Panc1 (cell line): ENCODE measurements around the gene ZKSCAN4.

Experiments used
- POLR2AphosphoS5 ChIP-seq: IDR thresholded peaks from 2 replicates; pipeline ENCODE4 v1.6.1; 2012; ENCODE audit warnings: mild to moderate bottlenecking, low read depth, low read length, moderate library complexity
- SIN3A ChIP-seq: IDR thresholded peaks from 2 replicates; pipeline ENCODE4 v1.6.1; 2012; ENCODE audit warnings: low read depth, mild to moderate bottlenecking, low read length, moderate library complexity, borderline replicate concordance; ENCODE audit not compliant: insufficient read depth
- TF ChIP-seq, protein P1 (sequence below): fragments of 450-650 bp; IDR thresholded peaks from 2 replicates; pipeline ENCODE4 v1.5.1; 2017; ENCODE audit warnings: mild to moderate bottlenecking
- TF ChIP-seq, protein P2 (sequence below), 2 experiments: IDR thresholded peaks; 2 replicates each; pipeline ENCODE4 v1.6.1; 2011 to 2012; ENCODE audit warnings: low read depth in 2 of 2, control low read depth in 1 of 2, low read length in 1 of 2, mild to moderate bottlenecking in 1 of 2, moderate library complexity in 1 of 2; ENCODE audit not compliant: insufficient read depth in 1 of 2

DNA sequence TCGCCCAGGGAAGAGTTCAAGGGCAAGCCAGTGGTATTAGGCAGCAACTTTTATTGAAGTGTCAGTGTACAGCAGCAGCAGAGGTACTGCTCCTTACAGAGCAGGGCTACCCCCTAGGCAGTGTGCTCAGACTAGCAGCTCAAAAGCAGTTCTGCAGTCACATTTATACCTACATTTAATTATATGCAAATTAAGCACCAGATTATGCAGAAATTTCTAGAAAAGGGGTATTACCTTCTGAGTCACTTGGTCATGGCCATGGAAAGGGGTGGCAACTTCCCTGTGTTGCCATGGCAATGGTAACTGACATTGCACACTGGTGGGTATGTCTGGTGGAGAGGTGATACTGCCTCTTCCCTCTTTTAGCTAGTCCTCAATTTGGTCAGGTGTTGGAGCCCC is 2.1 kb upstream of the ZKSCAN4 start:
- TF ChIP-seq, protein P1, sequence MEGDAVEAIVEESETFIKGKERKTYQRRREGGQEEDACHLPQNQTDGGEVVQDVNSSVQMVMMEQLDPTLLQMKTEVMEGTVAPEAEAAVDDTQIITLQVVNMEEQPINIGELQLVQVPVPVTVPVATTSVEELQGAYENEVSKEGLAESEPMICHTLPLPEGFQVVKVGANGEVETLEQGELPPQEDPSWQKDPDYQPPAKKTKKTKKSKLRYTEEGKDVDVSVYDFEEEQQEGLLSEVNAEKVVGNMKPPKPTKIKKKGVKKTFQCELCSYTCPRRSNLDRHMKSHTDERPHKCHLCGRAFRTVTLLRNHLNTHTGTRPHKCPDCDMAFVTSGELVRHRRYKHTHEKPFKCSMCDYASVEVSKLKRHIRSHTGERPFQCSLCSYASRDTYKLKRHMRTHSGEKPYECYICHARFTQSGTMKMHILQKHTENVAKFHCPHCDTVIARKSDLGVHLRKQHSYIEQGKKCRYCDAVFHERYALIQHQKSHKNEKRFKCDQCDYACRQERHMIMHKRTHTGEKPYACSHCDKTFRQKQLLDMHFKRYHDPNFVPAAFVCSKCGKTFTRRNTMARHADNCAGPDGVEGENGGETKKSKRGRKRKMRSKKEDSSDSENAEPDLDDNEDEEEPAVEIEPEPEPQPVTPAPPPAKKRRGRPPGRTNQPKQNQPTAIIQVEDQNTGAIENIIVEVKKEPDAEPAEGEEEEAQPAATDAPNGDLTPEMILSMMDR: no peak
- TF ChIP-seq, protein P2, sequence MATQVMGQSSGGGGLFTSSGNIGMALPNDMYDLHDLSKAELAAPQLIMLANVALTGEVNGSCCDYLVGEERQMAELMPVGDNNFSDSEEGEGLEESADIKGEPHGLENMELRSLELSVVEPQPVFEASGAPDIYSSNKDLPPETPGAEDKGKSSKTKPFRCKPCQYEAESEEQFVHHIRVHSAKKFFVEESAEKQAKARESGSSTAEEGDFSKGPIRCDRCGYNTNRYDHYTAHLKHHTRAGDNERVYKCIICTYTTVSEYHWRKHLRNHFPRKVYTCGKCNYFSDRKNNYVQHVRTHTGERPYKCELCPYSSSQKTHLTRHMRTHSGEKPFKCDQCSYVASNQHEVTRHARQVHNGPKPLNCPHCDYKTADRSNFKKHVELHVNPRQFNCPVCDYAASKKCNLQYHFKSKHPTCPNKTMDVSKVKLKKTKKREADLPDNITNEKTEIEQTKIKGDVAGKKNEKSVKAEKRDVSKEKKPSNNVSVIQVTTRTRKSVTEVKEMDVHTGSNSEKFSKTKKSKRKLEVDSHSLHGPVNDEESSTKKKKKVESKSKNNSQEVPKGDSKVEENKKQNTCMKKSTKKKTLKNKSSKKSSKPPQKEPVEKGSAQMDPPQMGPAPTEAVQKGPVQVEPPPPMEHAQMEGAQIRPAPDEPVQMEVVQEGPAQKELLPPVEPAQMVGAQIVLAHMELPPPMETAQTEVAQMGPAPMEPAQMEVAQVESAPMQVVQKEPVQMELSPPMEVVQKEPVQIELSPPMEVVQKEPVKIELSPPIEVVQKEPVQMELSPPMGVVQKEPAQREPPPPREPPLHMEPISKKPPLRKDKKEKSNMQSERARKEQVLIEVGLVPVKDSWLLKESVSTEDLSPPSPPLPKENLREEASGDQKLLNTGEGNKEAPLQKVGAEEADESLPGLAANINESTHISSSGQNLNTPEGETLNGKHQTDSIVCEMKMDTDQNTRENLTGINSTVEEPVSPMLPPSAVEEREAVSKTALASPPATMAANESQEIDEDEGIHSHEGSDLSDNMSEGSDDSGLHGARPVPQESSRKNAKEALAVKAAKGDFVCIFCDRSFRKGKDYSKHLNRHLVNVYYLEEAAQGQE (IDR thresholded peaks at IDR 0.05; ENCODE audit: insufficient read depth in 1 of 2, low read depth in 2 of 2, low read length in 1 of 2): no peak
- TF ChIP-seq POLR2AphosphoS5 (no peak), SIN3A (no peak)
